Adrenal gland (tissue), 12 donors: Measurements from ENCODE around the gene KCTD20. TPM values are rescaled to one million over a fixed set of nuclear protein-coding genes. Genes with fewer than 3 reads are reported as not detected.
A peak's percentile ranks its signal among the peaks of the same experiment; 100 is the strongest.

Source experiments
- DNase-seq, 7 donors: peaks; one replicate each; pipeline ENCODE4 v3.0.0-alpha.2; 2019 to 2020
- H3K27ac ChIP-seq, 5 donors: fragments of 200-600 bp; sonication (generic) in 4 of 5; 1 replicate in 3 of 5; 2 replicates in 2 of 5; pipeline versions ENCODE4 v1.5.1 to v1.8.0; 2016 to 2020; ENCODE audit warnings: mild to moderate bottlenecking in 1 of 5
- H3K27me3 ChIP-seq: fragments of 200-600 bp; 2 replicates; pipeline ENCODE4 v1.8.0; 2021
- H3K36me3 ChIP-seq, 2 donors: fragments of 200-600 bp; replicated peaks in 1 of 2; 1 replicate in 1 of 2; 2 replicates in 1 of 2; pipeline versions ENCODE4 v1.5.1 to v1.8.0; 2018 to 2022
- H3K4me1 ChIP-seq, 2 donors: fragments of 200-600 bp; replicated peaks in 1 of 2; 1 replicate in 1 of 2; 2 replicates in 1 of 2; pipeline versions ENCODE4 v1.5.1 to v1.8.0; 2018 to 2021
- H3K4me3 ChIP-seq, 4 donors: fragments of 200-600 bp; sonication (generic) in 3 of 4; one replicate each; pipeline ENCODE4 v1.5.1; 2016 to 2018
- H3K9me3 ChIP-seq, 3 donors: fragments of 200-600 bp; sonication (generic) in 1 of 3; replicated peaks in 1 of 3; 1 replicate in 2 of 3; 2 replicates in 1 of 3; pipeline versions ENCODE4 v1.5.1 to v1.8.0; 2016 to 2021
- CTCF ChIP-seq, 6 experiments: fragments of 450-650 bp in 4 of 6; fragments of 200-600 bp in 2 of 6; sonication (generic) in 1 of 6; IDR thresholded peaks; 1 replicate in 5 of 6; 2 replicates in 1 of 6; pipeline versions ENCODE4 v1.5.1 to v1.8.0; 2016 to 2021; ENCODE audit warnings: antibody characterized with exemption in 6 of 6, mild to moderate bottlenecking in 2 of 6, moderate library complexity in 1 of 6
- POLR2A ChIP-seq, 2 donors: fragments of 450-650 bp; IDR thresholded peaks; one replicate each; pipeline ENCODE4 v1.6.1; 2017; ENCODE audit warnings: antibody characterized with exemption in 2 of 2, mild to moderate bottlenecking in 2 of 2, moderate library complexity in 1 of 2
- WGBS, 4 donors: extraction: QIAGEN DNeasy Blood & Tissue Kit in 2 of 4; methylation state at CpG; one replicate each; pipeline versions ENCODE4 v1.1.5 to v1.1.7; 2013 to 2017; 5-methylcytosine and 5-hydroxymethylcytosine counted together
- intact Hi-C, 2 donors: fragments of 100-400 bp; cut with DNase I; formaldehyde crosslinking; loops; one replicate each; pipeline versions ENCODE4 v1.14.1 to v1.15.0; 2022 to 2023
- polyA plus RNA-seq, 3 donors: library from polyadenylated mRNA; stranded (reverse); fragments of 200-250 nt in 2 of 3; fragments of 350-450 nt in 1 of 3; fragmentation: Illumina TruSeq in 1 of 3; extraction: RNeasy Lipid Tissue Mini Kit (QIAGEN cat#74804) in 1 of 3; gene quantifications; one replicate each; pipeline ENCODE4 v1.2.3, GENCODE V29; 2013 to 2014
- total RNA-seq, 9 donors: library from RNA; depleted of rRNA in 4 of 9; stranded (reverse); fragments of >200 nt in 4 of 9; fragments of 120-200 nt in 1 of 9; fragmentation: NEBNext Ultra II Directional in 1 of 9; extraction: Animal tissue kit (Norgen Biotek cat#: 25700) in 1 of 9; gene quantifications; one replicate each; pipeline versions ENCODE4 v1.1.0 to v1.2.4, GENCODE V29; 2013 to 2023
- donor health status: healthy with polysubstance abuse.
- donor health status: Bipolar disorder and iron deficiency.
- donor health status: DM: yes; HTN: yes; CAD: no.
- donor health status: DM: no; HTN: no; CAD: no.
- donor health status: DM: no; HTN: no; CAD: no.
- donor health status: DM: yes; HTN: yes; CAD: no.

Gene KCTD20
- total and polyA plus RNA-seq, 12 donors, result 15.3 to 78.0 (median 54.4) TPM

DNA sequence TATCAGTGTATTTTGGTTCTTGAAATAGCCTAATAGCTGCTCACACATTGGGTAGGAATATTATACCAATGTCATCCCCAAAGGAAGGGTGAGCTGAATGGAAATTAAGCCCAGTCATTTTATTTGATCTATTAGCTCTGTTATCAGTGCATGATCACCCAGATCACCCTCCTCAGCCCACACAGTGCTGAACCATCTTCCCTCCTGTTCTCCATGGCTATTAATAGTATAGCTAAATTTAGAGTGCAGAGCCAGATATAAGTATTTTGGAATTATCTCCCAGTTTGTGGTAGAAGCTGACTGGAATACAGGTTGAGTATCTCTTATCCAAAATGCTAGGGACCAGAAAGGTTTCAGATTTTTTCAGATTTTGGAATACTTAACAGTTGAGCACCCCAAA, 45.4 kb downstream of the KCTD20 start:
- Histone ChIP-seq H3K27me3 (no peaks in the 10 kb centered on the region), H3K9me3 (no peaks in the 10 kb centered on the region), H3K4me1 (peaks cover 0 to 18% of the 10 kb centered on the region in 2 donors), H3K27ac (no peak overlapping the region), H3K36me3 (peaks cover 0 to 24% of the 10 kb centered on the region in 2 donors), H3K4me3 (no peak overlapping the region)
- intact Hi-C loops, result no loop called here
- peak in 1 of 7 donors; percentile 24 for DNase-seq
- no peak for TF ChIP-seq CTCF (IDR thresholded peaks at IDR 0.05)
- TF ChIP-seq POLR2A (IDR thresholded peaks at IDR 0.05), result no peak

DNA sequence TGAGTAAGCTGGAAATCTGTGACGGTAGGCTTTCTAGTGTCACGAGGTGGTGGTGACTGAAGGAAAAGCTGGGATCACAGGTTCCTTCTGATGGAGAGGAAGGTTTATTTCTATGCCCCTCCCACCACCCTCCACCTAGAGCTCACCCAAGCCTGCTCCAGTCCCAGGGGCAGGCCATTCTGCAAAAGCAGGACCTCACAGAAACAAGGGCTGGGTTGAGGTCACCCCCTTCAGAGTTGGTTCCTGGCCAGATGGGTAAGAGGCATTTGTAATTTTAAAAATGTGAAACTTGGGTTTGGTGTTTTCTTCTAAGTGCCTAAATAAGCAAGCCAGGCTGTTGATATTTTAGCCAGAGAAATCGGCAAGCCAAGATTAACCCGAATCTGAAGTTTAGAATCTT, 46.6 kb downstream of the KCTD20 start:
- peaks cover 0 to 18% of the 10 kb centered on the region in 2 donors for H3K4me1 ChIP-seq
- no peaks in the 10 kb centered on the region for H3K27me3 ChIP-seq
- no peak for TF ChIP-seq POLR2A (IDR thresholded peaks at IDR 0.05)
- no peak for TF ChIP-seq CTCF (IDR thresholded peaks at IDR 0.05)
- no peak overlapping the region for H3K4me3 ChIP-seq
- peaks cover 0 to 22% of the 10 kb centered on the region in 2 donors for H3K36me3 ChIP-seq
- no peak overlapping the region for H3K27ac ChIP-seq
- WGBS, 4 donors, result 88 to 91% (median 90%) methylated on average over 4 of the region's 4 CpGs
- intact Hi-C loops, result no loop called here
- no peak for DNase-seq
- H3K9me3 ChIP-seq, result no peaks in the 10 kb centered on the region

GRCh38 chr6:36491378-36491965, 48.7 kb downstream of the KCTD20 start:
- peaks cover 0 to 29% of the 10 kb centered on the region in 2 donors for H3K36me3 ChIP-seq
- H3K27ac ChIP-seq, result no peak overlapping the region
- 82 to 92% (median 89%) methylated on average over 7 of the region's 7 CpGs for WGBS, 4 donors
- H3K27me3 ChIP-seq, result no peaks in the 10 kb centered on the region
- no peaks in the 10 kb centered on the region for H3K9me3 ChIP-seq
- peaks cover 0 to 18% of the 10 kb centered on the region in 2 donors for H3K4me1 ChIP-seq
- DNase-seq, result no peak
- no peak for TF ChIP-seq CTCF (IDR thresholded peaks at IDR 0.05)
- no peak for TF ChIP-seq POLR2A (IDR thresholded peaks at IDR 0.05)
- no peak overlapping the region for H3K4me3 ChIP-seq
- intact Hi-C loops, result no loop called here

DNA sequence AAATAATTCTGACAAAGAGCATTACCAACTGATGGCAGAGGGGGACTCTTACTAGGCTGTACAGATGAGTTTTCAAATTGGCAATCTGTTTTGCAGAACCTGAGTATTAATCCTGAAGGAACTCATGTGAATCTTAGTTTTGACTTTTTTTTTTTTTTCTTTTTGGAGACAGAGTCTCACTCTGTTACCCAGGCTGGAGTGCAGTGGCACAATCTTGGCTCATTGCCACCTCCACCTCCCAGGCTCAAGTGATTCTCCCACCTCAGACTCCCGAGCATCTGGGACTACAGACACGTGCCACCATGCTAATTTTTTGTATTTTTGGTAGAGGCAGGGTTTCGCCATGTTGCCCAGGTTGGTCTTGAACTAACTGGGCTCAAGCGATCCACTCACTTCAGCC, 49.3 kb downstream of the KCTD20 start:
- Histone ChIP-seq H3K4me3 (no peak overlapping the region), H3K4me1 (peaks cover 0 to 18% of the 10 kb centered on the region in 2 donors), H3K36me3 (peaks cover 0 to 25% of the 10 kb centered on the region in 2 donors), H3K9me3 (no peaks in the 10 kb centered on the region), H3K27ac (no peak overlapping the region), H3K27me3 (no peaks in the 10 kb centered on the region)
- intact Hi-C loops, result no loop called here
- 85 to 94% (median 92%) methylated on average over 4 of the region's 4 CpGs for WGBS, 4 donors
- peak in 2 of 7 donors; percentile 11 to 28 for DNase-seq
- no peak for TF ChIP-seq POLR2A (IDR thresholded peaks at IDR 0.05)
- no peak for TF ChIP-seq CTCF (IDR thresholded peaks at IDR 0.05)
